ENCODE results near the gene AXIN1. TPM values are rescaled to one million over a fixed set of nuclear protein-coding genes. Genes with fewer than 3 reads are reported as not detected.

The AXIN1 gene
- total RNA-seq, 3 donors from 2014 or later = 16.5 to 22.6 (median 22.4) TPM

GRCh38 chr16:322476-323143, 29.9 kb downstream of the AXIN1 start:
- no peak overlapping the region for H3K27ac ChIP-seq
- H3K27me3 ChIP-seq = no peaks in the 10 kb centered on the region
- peaks cover 2% of the 10 kb centered on the region in 2 donors for H3K4me1 ChIP-seq
- H3K4me3 ChIP-seq = no peak overlapping the region
- no peaks in the 10 kb centered on the region for H3K9me3 ChIP-seq
- intact Hi-C loops (cut with DNase I; ENCODE audit: low total_unique reads) = no loop called here
- TF ChIP-seq CTCF (IDR thresholded peaks at IDR 0.05) (no peak), POLR2AphosphoS5 (IDR thresholded peaks at IDR 0.05) (no peak), POLR2A (IDR thresholded peaks at IDR 0.05) (no peak)
- no peaks in the 10 kb centered on the region for H3K36me3 ChIP-seq
- no peak for DNase-seq (ENCODE audit: low spot score in 2 of 2)

- Histone ChIP-seq H3K4me1 (no peaks in the 10 kb centered on the region), H3K9me3 (no peaks in the 10 kb centered on the region), H3K27me3 (no peaks in the 10 kb centered on the region), H3K27ac (no peak overlapping the region), H3K36me3 (no peaks in the 10 kb centered on the region), H3K4me3 (no peak overlapping the region)
- no peak for TF ChIP-seq CTCF (IDR thresholded peaks at IDR 0.05)
- no peak for TF ChIP-seq POLR2AphosphoS5 (IDR thresholded peaks at IDR 0.05)
- TF ChIP-seq POLR2A (IDR thresholded peaks at IDR 0.05) = no peak
- no peak for DNase-seq (ENCODE audit: low spot score in 2 of 2)
- intact Hi-C loops (cut with DNase I; ENCODE audit: low total_unique reads) = no loop called here
Measured at GRCh38 chr16:321532-321931, 31.0 kb downstream of the AXIN1 start.

- Histone ChIP-seq H3K4me1 (no peaks in the 10 kb centered on the region), H3K36me3 (no peaks in the 10 kb centered on the region)
- intact Hi-C loops (cut with DNase I; ENCODE audit: low total_unique reads) = no loop called here
Measured at GRCh38 chr16:320206-320605, 32.3 kb downstream of the AXIN1 start.

GRCh38 chr16:318628-319027, 33.9 kb downstream of the AXIN1 start:
- intact Hi-C loops (cut with DNase I; ENCODE audit: low total_unique reads) = no loop called here
- DNase-seq (ENCODE audit: low spot score in 2 of 2) = no peak

More at GRCh38 chr16:320206-320605, 32.3 kb downstream of the AXIN1 start:
- no peaks in the 10 kb centered on the region for H3K9me3 ChIP-seq
- H3K27ac ChIP-seq = no peak overlapping the region
- no peak overlapping the region for H3K4me3 ChIP-seq
- TF ChIP-seq CTCF (IDR thresholded peaks at IDR 0.05) = no peak
- TF ChIP-seq POLR2A (IDR thresholded peaks at IDR 0.05) = no peak
- TF ChIP-seq POLR2AphosphoS5 (IDR thresholded peaks at IDR 0.05) = no peak
- no peaks in the 10 kb centered on the region for H3K27me3 ChIP-seq
- no peak for DNase-seq (ENCODE audit: low spot score in 2 of 2)

More at GRCh38 chr16:318628-319027, 33.9 kb downstream of the AXIN1 start:
- H3K4me1 ChIP-seq = no peaks in the 10 kb centered on the region
- H3K27me3 ChIP-seq = no peaks in the 10 kb centered on the region
- H3K4me3 ChIP-seq = no peak overlapping the region
- no peak overlapping the region for H3K27ac ChIP-seq
- H3K9me3 ChIP-seq = no peaks in the 10 kb centered on the region
- no peak for TF ChIP-seq POLR2A (IDR thresholded peaks at IDR 0.05)
- no peak for TF ChIP-seq CTCF (IDR thresholded peaks at IDR 0.05)
- no peak for TF ChIP-seq POLR2AphosphoS5 (IDR thresholded peaks at IDR 0.05)
- H3K36me3 ChIP-seq = no peaks in the 10 kb centered on the region

Measured in breast epithelium (tissue), 4 donors.